ENCODE data around the gene GRIN3A.

The GRIN3A gene

DNA sequence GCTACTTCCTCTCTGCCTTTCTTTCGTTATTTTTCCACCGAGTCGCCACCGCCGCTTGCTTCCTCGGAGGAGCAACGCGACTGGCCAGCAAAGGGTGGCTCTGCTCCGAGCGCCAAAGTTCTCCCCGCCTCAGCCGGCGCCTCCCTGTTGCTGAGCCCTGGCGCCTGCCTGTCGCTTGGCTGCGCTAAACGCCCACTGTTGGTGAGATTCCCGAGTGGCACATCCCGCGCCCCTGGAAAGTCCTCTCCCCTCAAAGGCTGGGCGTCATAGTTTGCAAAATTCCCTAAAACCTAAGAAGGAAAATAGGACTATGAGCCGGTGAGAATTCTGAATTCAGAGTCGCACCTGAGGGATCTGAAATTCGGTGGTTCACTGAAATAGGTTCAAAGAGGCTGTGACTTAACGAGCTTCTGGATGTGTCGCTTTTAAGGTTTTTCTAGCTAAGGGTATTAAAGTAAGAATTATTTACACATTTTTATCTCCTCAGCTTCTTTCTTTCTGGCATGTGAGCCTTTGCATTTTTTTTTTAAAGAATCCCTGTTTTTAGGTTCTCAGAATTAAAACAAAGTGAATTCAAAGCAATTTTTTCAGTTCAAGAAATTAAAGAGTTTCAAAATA, at the start of gene GRIN3A:
TSS of gene GRIN3A (minus strand) at position 82 of the 618 bp plus-strand sequence. CDS start 668 bp downstream, outside the sequence.
- DNase-seq (ENCODE audit: extremely low read depth, low read depth), result no peak
- TF ChIP-seq, protein P1, sequence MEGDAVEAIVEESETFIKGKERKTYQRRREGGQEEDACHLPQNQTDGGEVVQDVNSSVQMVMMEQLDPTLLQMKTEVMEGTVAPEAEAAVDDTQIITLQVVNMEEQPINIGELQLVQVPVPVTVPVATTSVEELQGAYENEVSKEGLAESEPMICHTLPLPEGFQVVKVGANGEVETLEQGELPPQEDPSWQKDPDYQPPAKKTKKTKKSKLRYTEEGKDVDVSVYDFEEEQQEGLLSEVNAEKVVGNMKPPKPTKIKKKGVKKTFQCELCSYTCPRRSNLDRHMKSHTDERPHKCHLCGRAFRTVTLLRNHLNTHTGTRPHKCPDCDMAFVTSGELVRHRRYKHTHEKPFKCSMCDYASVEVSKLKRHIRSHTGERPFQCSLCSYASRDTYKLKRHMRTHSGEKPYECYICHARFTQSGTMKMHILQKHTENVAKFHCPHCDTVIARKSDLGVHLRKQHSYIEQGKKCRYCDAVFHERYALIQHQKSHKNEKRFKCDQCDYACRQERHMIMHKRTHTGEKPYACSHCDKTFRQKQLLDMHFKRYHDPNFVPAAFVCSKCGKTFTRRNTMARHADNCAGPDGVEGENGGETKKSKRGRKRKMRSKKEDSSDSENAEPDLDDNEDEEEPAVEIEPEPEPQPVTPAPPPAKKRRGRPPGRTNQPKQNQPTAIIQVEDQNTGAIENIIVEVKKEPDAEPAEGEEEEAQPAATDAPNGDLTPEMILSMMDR (IDR thresholded peaks at IDR 0.05; ENCODE audit: low read depth, low read length), result no peak; the same call in 1 of the 2 replicates

DNA sequence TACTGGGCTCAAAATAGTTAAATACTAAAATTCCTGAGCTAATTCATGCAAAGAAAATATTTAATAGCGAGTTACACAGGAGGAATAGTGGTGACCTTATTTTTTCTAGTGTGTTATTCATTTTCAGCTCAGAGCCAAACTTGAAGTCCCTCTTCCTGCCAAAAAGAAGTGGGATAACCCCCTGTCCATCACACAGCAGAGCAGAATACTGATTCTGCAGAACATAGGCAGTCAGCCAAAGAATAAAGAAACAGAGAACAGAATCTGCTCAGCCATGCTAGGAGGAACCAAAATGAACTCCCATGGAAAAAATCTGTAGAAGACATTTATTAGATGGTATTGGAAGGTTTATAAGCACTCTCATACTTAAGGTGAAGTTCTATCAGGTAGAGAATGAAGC, 49.4 kb upstream of the GRIN3A start:
- no peak for DNase-seq (ENCODE audit: extremely low read depth, low read depth)
- TF ChIP-seq, protein P1 (IDR thresholded peaks at IDR 0.05; ENCODE audit: low read depth, low read length), result no peak

DNA sequence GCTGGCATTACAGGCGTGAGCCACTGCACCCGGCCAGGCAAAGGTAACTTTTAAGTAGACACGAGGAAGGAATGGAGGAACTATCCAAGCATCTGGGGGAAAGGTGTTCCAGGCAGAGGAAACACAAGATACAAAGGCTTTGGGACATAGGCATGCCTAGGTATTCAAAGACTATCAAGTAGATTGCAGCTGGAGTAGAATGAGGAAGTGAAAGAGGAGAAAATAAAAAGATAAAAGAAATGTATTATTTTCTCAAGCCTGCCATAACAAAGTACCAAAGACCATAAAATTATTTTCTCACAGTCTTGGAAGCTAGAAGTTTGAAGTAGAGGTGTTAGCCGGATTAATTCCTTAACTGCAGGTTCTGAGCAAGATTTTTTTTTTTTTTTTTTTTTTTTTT, 39.9 kb upstream of the GRIN3A start:
- TF ChIP-seq, protein P1 (IDR thresholded peaks at IDR 0.05; ENCODE audit: low read depth, low read length), result no peak

DNA sequence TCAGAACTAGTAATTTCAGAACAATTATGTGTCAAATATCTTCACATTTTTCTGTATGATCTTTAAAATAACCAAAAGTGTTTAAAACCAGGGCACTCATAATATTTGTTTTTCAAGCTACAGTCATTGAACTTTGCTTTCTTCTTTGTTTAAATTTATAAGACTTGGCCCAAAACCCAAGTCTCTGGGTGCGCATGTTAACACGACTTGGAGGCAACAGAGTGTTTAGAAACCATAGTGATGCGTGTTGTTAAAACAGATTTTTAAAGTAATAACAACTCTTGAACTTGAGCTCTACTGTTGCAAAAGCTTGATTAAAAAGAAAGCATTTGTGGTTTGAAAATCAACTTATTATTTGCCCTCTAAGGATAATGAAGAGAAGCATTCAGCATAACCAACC, 26.0 kb upstream of the GRIN3A start:
- TF ChIP-seq, protein P1 (IDR thresholded peaks at IDR 0.05; ENCODE audit: low read depth, low read length), result no peak
- no peak for DNase-seq (ENCODE audit: extremely low read depth, low read depth)

More for the DNA sequence above, 39.9 kb upstream of the GRIN3A start:
- no peak for DNase-seq (ENCODE audit: extremely low read depth, low read depth)

DNA sequence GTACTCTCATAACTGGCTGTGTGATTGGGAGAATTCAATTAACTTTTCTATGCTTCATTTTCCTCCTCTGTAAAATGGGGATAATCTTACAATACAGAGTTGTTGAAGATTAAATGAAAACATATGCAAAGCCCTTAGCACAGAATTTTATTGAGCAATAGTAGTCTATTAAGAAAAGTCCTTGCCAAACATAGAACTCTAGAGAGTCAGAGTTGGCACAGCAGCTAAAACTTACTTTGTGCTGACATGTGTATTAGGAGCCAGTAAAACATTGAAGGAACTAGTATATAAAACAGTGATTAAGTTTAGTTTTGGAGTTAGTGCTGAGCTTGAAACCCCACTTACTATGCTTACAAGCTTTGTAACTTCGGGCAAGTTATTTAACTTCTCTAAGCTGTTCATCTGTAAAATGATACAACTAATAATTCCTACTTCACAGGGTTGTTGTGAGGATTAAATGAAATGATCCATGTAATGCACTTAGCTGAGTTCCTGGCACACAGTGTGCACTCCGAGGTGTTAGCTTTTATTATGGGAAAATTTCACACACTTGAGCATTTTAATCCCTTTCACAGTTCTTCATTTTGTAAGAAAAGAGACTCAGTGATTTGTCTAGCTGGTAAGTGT, 20.0 kb upstream of the GRIN3A start:
- DNase-seq (ENCODE audit: extremely low read depth, low read depth), result no peak
- TF ChIP-seq, protein P1 (IDR thresholded peaks at IDR 0.05; ENCODE audit: low read depth, low read length), result no peak

DNA sequence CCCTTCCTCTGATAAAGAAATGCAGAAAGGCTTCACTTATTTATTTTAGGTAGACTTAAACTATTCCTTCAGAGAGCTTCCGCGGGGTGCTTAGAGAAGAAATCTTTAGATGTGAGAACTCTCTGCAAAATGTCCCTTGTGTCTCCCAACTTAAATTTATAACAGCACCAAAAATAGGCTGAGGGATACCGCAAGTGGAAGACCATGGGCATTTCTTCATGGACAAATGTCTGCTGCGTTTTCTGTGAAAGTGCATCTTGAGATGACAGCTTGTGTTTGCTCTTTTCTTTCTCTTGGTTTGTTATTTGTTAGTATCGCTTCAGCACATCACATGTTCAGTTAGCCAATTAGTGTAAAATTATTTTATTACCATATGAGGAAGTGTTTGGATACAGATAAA, 15.3 kb upstream of the GRIN3A start:
- TF ChIP-seq, protein P1 (IDR thresholded peaks at IDR 0.05; ENCODE audit: low read depth, low read length), result no peak
- DNase-seq (ENCODE audit: extremely low read depth, low read depth), result no peak

DNA sequence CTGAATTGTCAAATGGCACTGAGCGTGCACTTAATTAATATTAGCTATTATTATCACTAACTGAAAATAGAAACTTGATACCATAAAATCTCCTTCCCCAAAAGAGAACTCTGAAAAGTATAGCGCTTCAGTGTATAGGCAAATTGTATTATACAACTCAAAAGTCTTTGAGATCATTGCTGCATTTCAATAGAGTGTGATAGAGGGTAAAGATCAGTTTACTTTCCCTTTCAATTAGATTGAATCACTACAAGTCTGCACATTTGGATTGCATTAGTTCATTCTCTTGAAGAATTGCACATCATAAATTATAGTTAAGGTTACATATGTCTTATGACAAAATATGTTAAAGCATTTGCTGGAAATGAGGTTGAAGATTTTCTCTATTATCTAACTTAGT, 13.4 kb upstream of the GRIN3A start:
- TF ChIP-seq, protein P1 (IDR thresholded peaks at IDR 0.05; ENCODE audit: low read depth, low read length), result no peak
- no peak for DNase-seq (ENCODE audit: extremely low read depth, low read depth)
